Mesenchymal stem cell (in vitro differentiated cells and primary cell): ENCODE data around the gene SGK1.
"Not testable (repeated sequence)": the region's sequence is repeated elsewhere in the genome, so short reads cannot be mapped to it uniquely, and the experiment has no call there.

Experiments
- DNase-seq: peaks from one replicate; pipeline ENCODE4 v3.0.0-alpha.2; 2013
- H2AFZ ChIP-seq: one replicate; pipeline ENCODE4 v1.6.1; 2013; ENCODE audit warnings: low read depth, mild to moderate bottlenecking, control low read depth, inconsistent platforms, low read length, moderate library complexity
- H2AK5ac ChIP-seq: 2 replicates; pipeline ENCODE4 v1.6.1; 2013; ENCODE audit warnings: low read length, moderate library complexity, mild to moderate bottlenecking, inconsistent platforms; ENCODE audit not compliant: severe bottlenecking
- H2BK120ac ChIP-seq: one replicate; pipeline ENCODE4 v1.6.1; 2013; ENCODE audit warnings: low read depth, mild to moderate bottlenecking, inconsistent platforms, low read length, moderate library complexity
- H2BK12ac ChIP-seq, 2 experiments: one replicate each; pipeline ENCODE4 v1.6.1; 2013; ENCODE audit warnings: inconsistent platforms in 2 of 2, low read length in 2 of 2, mild to moderate bottlenecking in 2 of 2, moderate library complexity in 2 of 2, control low read depth in 1 of 2
- H2BK15ac ChIP-seq: one replicate; pipeline ENCODE4 v1.6.1; 2013; ENCODE audit warnings: mild to moderate bottlenecking, low read depth, inconsistent platforms; ENCODE audit not compliant: poor library complexity, severe bottlenecking
- H2BK5ac ChIP-seq: 2 replicates; pipeline ENCODE4 v1.6.1; 2013; ENCODE audit warnings: low read depth, mild to moderate bottlenecking, low read length, control low read depth, inconsistent platforms; ENCODE audit not compliant: poor library complexity, severe bottlenecking
- H3K14ac ChIP-seq, 2 experiments: one replicate each; pipeline ENCODE4 v1.6.1; 2013; ENCODE audit warnings: inconsistent platforms in 2 of 2, low read length in 2 of 2, control low read depth in 1 of 2, mild to moderate bottlenecking in 1 of 2, moderate library complexity in 1 of 2
- H3K18ac ChIP-seq, 2 experiments: one replicate each; pipeline ENCODE4 v1.6.1; 2013; ENCODE audit warnings: inconsistent platforms in 2 of 2, low read length in 2 of 2, control low read depth in 1 of 2, low read depth in 1 of 2, mild to moderate bottlenecking in 1 of 2
- H3K23ac ChIP-seq, 2 experiments: one replicate each; pipeline ENCODE4 v1.6.1; 2013; ENCODE audit warnings: inconsistent platforms in 2 of 2, low read length in 2 of 2, mild to moderate bottlenecking in 2 of 2, moderate library complexity in 2 of 2, control low read depth in 1 of 2
- H3K27ac ChIP-seq: 2 replicates; pipeline ENCODE4 v1.5.1; 2013; ENCODE audit warnings: mild to moderate bottlenecking, moderate library complexity, low read length, control low read depth, inconsistent platforms; ENCODE audit not compliant: poor library complexity, severe bottlenecking
- H3K27me3 ChIP-seq, 2 experiments: 2 replicates each; pipeline versions ENCODE4 v1.6.1 to v1.7.0; 2013; ENCODE audit warnings: low read length in 2 of 2, mild to moderate bottlenecking in 2 of 2, moderate library complexity in 2 of 2, control low read depth in 1 of 2, inconsistent platforms in 1 of 2; ENCODE audit not compliant: control insufficient read depth in 1 of 2, insufficient read depth in 1 of 2
- H3K36me3 ChIP-seq, 2 experiments: 2 replicates each; pipeline versions ENCODE4 v1.6.1 to v1.7.0; 2013; ENCODE audit warnings: low read length in 2 of 2, control low read depth in 1 of 2, inconsistent platforms in 1 of 2, low read depth in 1 of 2, mild to moderate bottlenecking in 1 of 2; ENCODE audit not compliant: insufficient read depth in 2 of 2, control insufficient read depth in 1 of 2
- H3K4ac ChIP-seq, 2 experiments: one replicate each; pipeline ENCODE4 v1.6.1; 2013; ENCODE audit warnings: inconsistent platforms in 2 of 2, low read length in 2 of 2, mild to moderate bottlenecking in 2 of 2, moderate library complexity in 2 of 2, control low read depth in 1 of 2, low read depth in 1 of 2
- H3K4me1 ChIP-seq: 2 replicates; pipeline ENCODE4 v1.6.1; 2013; ENCODE audit warnings: low read depth, low read length, control low read depth; ENCODE audit not compliant: control insufficient read depth, insufficient read depth
- H3K4me2 ChIP-seq: 2 replicates; pipeline ENCODE4 v1.6.1; 2013; ENCODE audit warnings: low read length, mild to moderate bottlenecking, inconsistent platforms; ENCODE audit not compliant: poor library complexity, severe bottlenecking
- H3K4me3 ChIP-seq, 2 experiments: 2 replicates each; pipeline versions ENCODE4 v1.5.1 to v1.7.0; 2013; ENCODE audit warnings: low read length in 2 of 2, mild to moderate bottlenecking in 2 of 2, control low read depth in 1 of 2, low read depth in 1 of 2; ENCODE audit not compliant: insufficient read depth in 1 of 2
- H3K79me1 ChIP-seq: replicated peaks from 2 replicates; pipeline ENCODE4 v1.6.1; 2013; ENCODE audit warnings: mild to moderate bottlenecking, control low read depth, low read length, inconsistent platforms; ENCODE audit not compliant: poor library complexity, severe bottlenecking
- H3K9ac ChIP-seq: 2 replicates; pipeline ENCODE4 v1.7.0; 2013; ENCODE audit warnings: mild to moderate bottlenecking, low read length, moderate library complexity
- H3K9me3 ChIP-seq: 2 replicates; pipeline ENCODE4 v1.7.0; 2013; ENCODE audit warnings: mild to moderate bottlenecking, low read length; ENCODE audit not compliant: control insufficient read depth
- H4K8ac ChIP-seq: one replicate; pipeline ENCODE4 v1.6.1; 2013; ENCODE audit warnings: inconsistent platforms, mild to moderate bottlenecking, low read length, moderate library complexity
- H4K91ac ChIP-seq: one replicate; pipeline ENCODE4 v1.6.1; 2013; ENCODE audit warnings: mild to moderate bottlenecking, low read length, inconsistent platforms
- WGBS: methylation state at CpG from one replicate; pipeline ENCODE4 v1.1.7; 2013; ENCODE audit warnings: mixed read lengths; 5-methylcytosine and 5-hydroxymethylcytosine counted together

The SGK1 gene

DNA sequence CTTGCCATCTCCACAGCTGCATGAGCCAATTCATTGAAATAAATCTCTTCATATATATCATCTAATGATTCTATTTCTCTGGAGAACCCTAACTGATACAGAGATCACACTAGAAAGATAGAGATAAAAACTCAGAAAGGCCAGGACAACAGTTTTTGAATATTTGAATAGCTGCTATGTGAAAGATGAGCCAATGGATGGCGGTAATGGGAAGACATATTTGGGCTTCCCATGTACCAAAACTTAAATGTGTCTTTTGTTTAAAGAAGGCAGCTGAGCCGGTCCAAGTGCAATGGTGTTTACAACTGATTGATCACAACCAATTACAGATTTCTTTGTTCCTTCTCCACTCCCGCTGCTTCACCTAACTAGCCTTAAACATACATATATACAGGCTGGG, 35.1 kb downstream of the SGK1 start:
- Histone ChIP-seq H2AK5ac (no peak overlapping the region), H3K27me3 (no peaks in the 10 kb centered on the region), H2AFZ (no peak overlapping the region), H3K4me2 (no peak overlapping the region), H3K18ac (no peak overlapping the region), H2BK5ac (no peak overlapping the region), H2BK120ac (no peak overlapping the region), H3K9ac (no peak overlapping the region), H4K91ac (no peak overlapping the region), H2BK12ac (no peak overlapping the region), H3K79me1 (no peaks in the 10 kb centered on the region), H3K9me3 (peaks cover 3% of the 10 kb centered on the region), H3K4me1 (no peaks in the 10 kb centered on the region), H4K8ac (no peak overlapping the region), H3K14ac (no peak overlapping the region), H3K23ac (no peak overlapping the region), H3K4ac (no peak overlapping the region), H3K36me3 (no peaks in the 10 kb centered on the region), H2BK15ac (no peak overlapping the region), H3K4me3 (no peak overlapping the region), H3K27ac (no peak overlapping the region)
- DNase-seq = no peak
- 98% methylated on average over 3 of the region's 3 CpGs for WGBS

DNA sequence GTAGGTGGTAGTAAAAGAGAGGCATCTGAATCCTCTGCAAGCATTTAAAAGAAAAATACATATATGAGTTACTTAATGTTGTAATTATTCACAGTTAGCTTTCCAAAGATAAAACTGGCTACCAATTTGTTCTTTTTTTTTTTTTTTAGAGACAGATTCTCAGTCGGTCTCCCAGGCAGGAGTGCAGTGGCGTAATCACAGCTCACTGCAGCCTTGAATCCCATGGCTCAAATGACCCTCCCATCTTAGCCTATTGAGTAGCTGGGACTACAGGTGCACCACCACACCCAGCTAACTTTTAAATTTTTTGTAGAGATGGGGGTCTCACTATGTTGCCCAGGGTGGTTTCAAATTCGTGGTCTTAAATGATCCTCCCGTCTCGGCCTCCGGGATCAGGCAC, 36.5 kb downstream of the SGK1 start:
- Histone ChIP-seq H2BK5ac (no peak overlapping the region), H2AFZ (no peak overlapping the region), H3K36me3 (no peaks in the 10 kb centered on the region), H3K23ac (no peak overlapping the region), H3K4me1 (peaks cover 5% of the 10 kb centered on the region), H3K9me3 (peaks cover 3% of the 10 kb centered on the region), H3K9ac (no peak overlapping the region), H3K79me1 (no peaks in the 10 kb centered on the region), H3K4ac (no peak overlapping the region), H3K4me2 (no peak overlapping the region), H2BK12ac (no peak overlapping the region), H3K14ac (no peak overlapping the region), H3K4me3 (no peak overlapping the region), H2AK5ac (no peak overlapping the region), H3K27me3 (no peaks in the 10 kb centered on the region), H3K18ac (no peak overlapping the region), H2BK15ac (no peak overlapping the region), H4K91ac (no peak overlapping the region), H4K8ac (no peak overlapping the region), H3K27ac (no peak overlapping the region), H2BK120ac (no peak overlapping the region)
- no peak for DNase-seq
- 100% methylated on average over 5 of the region's 6 CpGs for WGBS

DNA sequence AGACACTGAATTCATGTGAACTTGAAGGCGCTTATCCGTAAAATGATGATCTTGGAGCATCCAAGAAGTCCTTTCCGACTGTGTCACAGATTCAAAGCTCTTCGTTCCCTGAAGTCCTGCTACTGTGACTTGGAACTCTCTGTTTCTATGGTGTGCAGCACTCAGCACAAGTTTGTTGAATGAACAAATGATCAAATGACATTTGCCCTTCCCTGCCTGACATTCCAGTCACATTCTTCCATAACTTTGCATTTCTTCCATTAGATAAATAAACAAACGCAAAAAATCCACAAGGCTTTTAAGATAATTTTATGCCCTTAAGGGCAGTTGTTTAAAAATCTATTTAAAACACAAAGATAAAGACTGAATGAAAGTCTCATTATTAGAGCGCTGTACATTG, 39.9 kb downstream of the SGK1 start:
- H3K27ac ChIP-seq = no peak overlapping the region
- H3K27me3 ChIP-seq = no peaks in the 10 kb centered on the region
- H3K79me1 ChIP-seq = no peaks in the 10 kb centered on the region
- no peak overlapping the region for H3K23ac ChIP-seq
- H3K9me3 ChIP-seq = no peaks in the 10 kb centered on the region
- H3K4me1 ChIP-seq = peaks cover 5% of the 10 kb centered on the region
- DNase-seq = no peak
- H3K9ac ChIP-seq = no peak overlapping the region
- no peak overlapping the region for H2BK5ac ChIP-seq
- WGBS = 87% methylated on average over 4 of the region's 6 CpGs
- no peak overlapping the region for H2BK12ac ChIP-seq
- H2AK5ac ChIP-seq = no peak overlapping the region
- H3K36me3 ChIP-seq = no peaks in the 10 kb centered on the region
- no peak overlapping the region for H3K14ac ChIP-seq
- no peak overlapping the region for H3K18ac ChIP-seq
- H2BK15ac ChIP-seq = no peak overlapping the region
- no peak overlapping the region for H3K4me2 ChIP-seq
- no peak overlapping the region for H2BK120ac ChIP-seq
- no peak overlapping the region for H3K4me3 ChIP-seq
- no peak overlapping the region for H3K4ac ChIP-seq
- H2AFZ ChIP-seq = no peak overlapping the region
- no peak overlapping the region for H4K91ac ChIP-seq
- H4K8ac ChIP-seq = no peak overlapping the region

DNA sequence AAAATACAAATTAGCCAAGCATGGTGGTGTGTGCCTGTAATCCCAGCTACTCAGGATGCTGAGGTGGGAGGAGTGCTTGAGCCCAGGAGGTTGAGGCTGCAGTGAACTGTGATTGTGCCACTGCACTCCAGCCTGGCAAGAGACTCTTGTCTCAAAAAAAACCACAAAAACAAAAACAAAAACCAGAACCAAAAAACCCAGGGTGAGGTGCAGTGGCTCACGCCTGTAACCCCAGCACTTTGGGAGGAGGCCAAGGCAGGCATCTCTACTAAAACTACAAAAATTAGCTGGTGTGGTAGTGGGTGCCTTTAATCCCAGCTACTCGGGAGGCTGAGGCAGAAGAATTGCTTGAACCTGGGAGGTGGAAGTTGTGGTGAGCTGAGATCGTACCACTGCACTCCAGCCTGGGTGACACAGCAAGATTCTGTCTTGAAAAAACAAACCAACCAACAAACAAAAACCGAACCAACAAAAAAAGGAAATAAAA, 41.0 kb downstream of the SGK1 start:
- WGBS = 100% methylated on average over 1 of the region's 4 CpGs
- H3K14ac ChIP-seq = not testable (repeated sequence)

More for the DNA sequence above, 41.0 kb downstream of the SGK1 start:
- H3K23ac ChIP-seq, H3K4me3 ChIP-seq, H4K91ac ChIP-seq, H3K36me3 ChIP-seq, H2BK15ac ChIP-seq, H4K8ac ChIP-seq, H3K9me3 ChIP-seq, H3K4ac ChIP-seq, H3K18ac ChIP-seq, H3K4me1 ChIP-seq, H2BK12ac ChIP-seq, H2BK5ac ChIP-seq, H2AFZ ChIP-seq, DNase-seq, H3K4me2 ChIP-seq, H2AK5ac ChIP-seq, H3K27me3 ChIP-seq, H3K27ac ChIP-seq, H3K79me1 ChIP-seq, H2BK120ac ChIP-seq, H3K9ac ChIP-seq: not testable (repeated sequence)
